ENCODE results near the gene FADS2. TPM values are rescaled to one million over a fixed set of nuclear protein-coding genes. Genes with fewer than 3 reads are reported as not detected.

The FADS2 gene
- total and polyA plus RNA-seq, 2 of the 13 experiments (the other 11 are each of a cell fraction or from before 2014, with no cell fraction given): 90.1 to 124 TPM

DNA sequence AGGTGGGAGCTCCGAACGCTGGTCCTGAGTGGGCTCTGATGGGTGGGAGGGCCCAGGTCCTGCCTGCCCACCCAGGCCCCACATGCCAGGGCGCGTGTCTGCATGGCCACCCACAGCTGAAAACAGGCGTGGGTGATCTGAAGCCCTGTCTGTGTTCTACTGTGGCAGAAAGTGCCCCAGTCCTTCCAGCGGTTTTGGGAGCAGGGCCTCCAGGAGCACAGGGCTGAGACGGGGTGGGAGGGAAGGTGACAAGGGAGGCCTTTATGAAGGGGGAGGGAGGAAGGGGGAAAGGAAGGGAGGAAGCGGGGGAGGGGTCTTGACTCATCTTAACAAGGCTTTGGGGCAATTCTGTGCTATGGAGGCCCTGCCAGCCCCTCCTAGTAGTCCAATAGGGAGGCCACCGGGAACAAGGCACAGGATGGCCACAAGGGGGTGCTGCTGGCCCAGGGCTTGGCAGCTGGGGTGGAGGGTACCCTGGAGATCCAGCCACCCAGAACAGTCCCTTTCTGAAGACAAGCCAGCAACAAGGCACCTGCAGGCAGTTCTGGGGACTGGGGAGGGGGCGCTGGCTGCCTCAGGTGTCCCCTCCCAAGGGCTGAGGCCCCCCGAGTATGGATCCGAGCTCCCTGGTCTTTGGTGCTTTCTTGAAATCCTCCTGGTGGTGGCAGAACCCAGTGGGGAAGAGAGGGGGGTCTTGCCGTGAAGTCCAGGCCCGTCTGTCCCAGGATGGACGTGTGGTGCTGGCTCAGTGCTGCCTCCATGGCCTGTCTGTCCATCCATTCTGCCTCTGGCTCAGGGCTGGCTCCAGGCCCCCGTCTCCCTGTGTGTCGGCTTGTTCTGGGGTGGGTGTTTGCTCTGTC, 69.5 kb downstream of the FADS2 start:
- no peaks in the 10 kb centered on the region for H3K79me2 ChIP-seq (ENCODE audit: insufficient read depth, low read length)
- H3K4me1 ChIP-seq (ENCODE audit: insufficient read depth, low read length): peaks cover 11% of the 10 kb centered on the region
- no peak overlapping the region for H3K4me3 ChIP-seq (replicated peaks in 1 of 3; ENCODE audit: insufficient read depth in 1 of 3, low read depth in 2 of 3, low read length in 3 of 3)
- H3K9me3 ChIP-seq (ENCODE audit: low read length): no peaks in the 10 kb centered on the region
- H3K9ac ChIP-seq (ENCODE audit: insufficient read depth, low read depth, low read length): no peak overlapping the region
- ATAC-seq (peak; percentile 79), DNase-seq (ENCODE audit: low spot score) (peak; percentile 51), FAIRE-seq (peak; percentile 56)
- no peaks in the 10 kb centered on the region for H3K36me3 ChIP-seq (replicated peaks in 1 of 2; ENCODE audit: control insufficient read depth in 1 of 2, insufficient read depth in 2 of 2, low read length in 2 of 2)
- CTCF ChIA-PET (ENCODE audit: low intra/inter-chr PET ratio, low total read pairs): interaction anchor here (1.1 to 4.6 kb wide), 7 partner anchors 26 to 210 kb away, joined by 3 to 124 read pairs (median 20); no protein-coding TSS in a partner anchor
- WGBS (ENCODE audit: low lambda C conversion rate): 55% methylated on average over 13 of the region's 17 CpGs
- no peaks in the 10 kb centered on the region for H3K27me3 ChIP-seq (ENCODE audit: control insufficient read depth in 1 of 2, insufficient read depth in 2 of 2, low read length in 2 of 2)
- intact Hi-C loops (cut with micrococcal nuclease; ENCODE audit: unreplicated experiment) (loop anchor here (1.0 to 2.0 kb wide), 3 partner anchors 101 to 185 kb away; no protein-coding TSS in a partner anchor), in situ Hi-C loops (cut with HindIII; ENCODE audit: extremely low pct_ligation_motif_present, low pct_unique_long_range_greater_than_20kb) (loop anchor here (5.0 kb wide), 2 partner anchors 50 to 160 kb away; no protein-coding TSS in a partner anchor)
- no peak overlapping the region for H3K27ac ChIP-seq (ENCODE audit: extremely low read length, insufficient read depth, low read length)
- BruUV-seq (replicated peaks): no TSS peak
- H2AFZ ChIP-seq (ENCODE audit: low read length): no peak overlapping the region
- H4K20me1 ChIP-seq (ENCODE audit: insufficient read depth, low read length): no peaks in the 10 kb centered on the region
- POLR2A ChIA-PET: interaction anchor here (1.4 to 3.4 kb wide), 6 partner anchors 26 to 210 kb away, joined by 4 to 20 read pairs (median 16); partner anchors contain the start of gene FTH1
- no peak overlapping the region for H3K4me2 ChIP-seq (ENCODE audit: low read depth, low read length)
- TF ChIP-seq SMC3 (IDR thresholded peaks at IDR 0.05; ENCODE audit: low read length) (peak; percentile 78), CTCF (CRISPR knock-in tag; IDR thresholded peaks at IDR 0.05) (peak; percentile 94), MAF1 (CRISPR knock-in tag; IDR thresholded peaks at IDR 0.05; ENCODE audit: borderline replicate concordance) (no peak), TCF7 (IDR thresholded peaks at IDR 0.05; ENCODE audit: low read depth) (no peak), UBTF (CRISPR knock-in tag; IDR thresholded peaks at IDR 0.05) (peak; percentile 33; the same call in 1 of the 2 replicates), THAP11 (CRISPR knock-in tag; IDR thresholded peaks at IDR 0.05) (0 out of 2 replicates have a peak, but pooled peaks have one; percentile 21), PCBP1 (IDR thresholded peaks at IDR 0.05; ENCODE audit: borderline replicate concordance, low read depth, low read length) (peak; percentile 67; the same call in 1 of the 2 replicates), RAD21 (CRISPR knock-in tag; IDR thresholded peaks at IDR 0.05) (peak; percentile 92), XRCC5 (optimal IDR thresholded peaks at IDR 0.05; ENCODE audit: low read length) (peak; percentile 74), RBM39 (IDR thresholded peaks at IDR 0.05; ENCODE audit: low read depth, low read length, poor library complexity, severe bottlenecking) (peak; percentile 49), KDM3A (CRISPR knock-in tag; IDR thresholded peaks at IDR 0.05; ENCODE audit: low read depth) (0 out of 2 replicates have a peak, but pooled peaks have one; percentile 21), KDM1A (CRISPR knock-in tag; IDR thresholded peaks at IDR 0.05) (no peak), ZNF556 (CRISPR knock-in tag; IDR thresholded peaks at IDR 0.05; ENCODE audit: borderline replicate concordance) (no peak), ZBTB2 (CRISPR knock-in tag; IDR thresholded peaks at IDR 0.05; ENCODE audit: low read depth) (no peak), SIN3B (IDR thresholded peaks at IDR 0.05; ENCODE audit: low read length) (no peak), GMEB1 (CRISPR knock-in tag; IDR thresholded peaks at IDR 0.05; ENCODE audit: borderline replicate concordance) (0 out of 2 replicates have a peak, but pooled peaks have one; percentile 17)

All from HepG2 (cell line).